GM12891 (cell line): ENCODE results near the gene RPL10.

ENCODE experiments used
- PAX5 ChIP-seq: IDR thresholded peaks from 2 replicates; pipeline ENCODE4 v1.6.1; 2011; ENCODE audit warnings: low read length, moderate library complexity, mild to moderate bottlenecking; ENCODE audit not compliant: insufficient read depth, severe bottlenecking
- POLR2A ChIP-seq: IDR thresholded peaks from 2 replicates; pipeline ENCODE4 v1.6.1; 2011; ENCODE audit warnings: low read depth, low read length, control low read depth
- POLR2AphosphoS5 ChIP-seq: IDR thresholded peaks from 2 replicates; pipeline ENCODE4 v1.6.1; 2011; ENCODE audit warnings: low read depth, low read length, control low read depth
- POU2F2 ChIP-seq: IDR thresholded peaks from 2 replicates; pipeline ENCODE4 v1.6.1; 2011; ENCODE audit warnings: low read depth, mild to moderate bottlenecking, control low read depth, low read length, moderate library complexity
- SPI1 ChIP-seq: IDR thresholded peaks from 2 replicates; pipeline ENCODE4 v1.6.1; 2011; ENCODE audit warnings: low read depth, low read length, control low read depth
- TAF1 ChIP-seq: IDR thresholded peaks from 2 replicates; pipeline ENCODE4 v1.6.1; 2011; ENCODE audit warnings: low read depth, low read length, control low read depth

GRCh38 chrX:154350429-154351182 lies 47.6 kb upstream of the RPL10 start:
- no peak for TF ChIP-seq POLR2A
- TF ChIP-seq TAF1: no peak
- no peak for TF ChIP-seq POLR2AphosphoS5
- TF ChIP-seq SPI1: no peak
- no peak for TF ChIP-seq PAX5
- TF ChIP-seq POU2F2: no peak
